ENCODE measurements around the gene TBC1D8.

Gene TBC1D8

DNA sequence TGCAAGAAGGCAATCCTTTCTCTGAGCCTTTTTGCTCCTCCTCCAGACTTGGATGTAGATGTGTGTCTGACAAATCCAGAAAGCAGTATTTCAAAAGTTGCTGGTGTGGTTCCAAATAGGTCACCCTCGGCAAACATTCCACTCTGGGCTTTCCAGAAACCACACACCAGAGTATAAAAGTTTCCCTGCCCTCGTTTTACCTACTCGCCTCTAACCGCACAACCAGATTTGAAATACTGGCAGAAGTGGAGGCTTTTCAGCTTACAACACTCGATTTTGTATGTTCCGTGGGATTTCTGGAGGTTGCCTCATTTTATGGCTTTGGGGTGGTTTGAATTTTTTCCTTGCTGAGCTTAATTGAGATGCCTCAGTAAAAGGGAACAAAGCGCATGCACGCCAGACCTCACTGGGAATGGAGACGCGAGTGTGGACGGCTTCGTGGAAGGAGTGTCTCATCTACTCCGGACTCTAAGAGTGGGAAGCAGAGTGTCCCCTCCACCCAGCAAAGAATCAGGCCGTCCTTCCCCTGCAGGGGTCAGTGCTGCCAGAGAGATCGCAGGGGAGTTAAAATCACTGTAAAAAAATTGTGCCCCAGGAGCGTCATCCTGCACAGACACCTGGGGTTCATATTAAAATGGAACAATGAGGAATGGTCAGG lies 193.1 kb downstream of the TBC1D8 start:
- DNase-seq (ENCODE audit: low spot score in 2 of 2) (no peak), ATAC-seq (replicated peaks; ENCODE audit: extremely low read depth, poor library complexity, severe bottlenecking) (no peak)
- no peaks in the 10 kb centered on the region for H3K36me3 Mint-ChIP-seq (ENCODE audit: insufficient read depth)
- no peak overlapping the region for H3K27ac Mint-ChIP-seq (ENCODE audit: low read depth)
- H3K9me3 Mint-ChIP-seq: no peaks in the 10 kb centered on the region
- no peaks in the 10 kb centered on the region for H3K27me3 Mint-ChIP-seq
- no peak overlapping the region for H3K4me3 Mint-ChIP-seq
- no peaks in the 10 kb centered on the region for H3K4me1 Mint-ChIP-seq

Measured in central memory CD8-positive, alpha-beta T cell (primary cell).